HEK293 (cell line): ENCODE measurements around the gene KDM4B.

ENCODE experiments used
- CTCF ChIA-PET: fragments of 350-600 bp; formaldehyde crosslinking; extraction: SDS; loops from one replicate; lab custom pipeline; 2021; ENCODE audit warnings: antibody characterized with exemption; lab: Yijun Ruan, JAX
- POLR2A ChIA-PET: fragments of 300-600 bp; formaldehyde crosslinking; extraction: SDS; loops from one replicate; lab custom pipeline; 2020; ENCODE audit warnings: antibody characterized with exemption, inconsistent platforms; lab: Yijun Ruan, JAX
- H3K27ac ChIP-seq: fragments of 200-500 bp; sonication (Bioruptor generic); 2 replicates; pipeline ENCODE4 v1.5.1; 2014; ENCODE audit warnings: low read depth, low read length, control low read depth, inconsistent platforms; ENCODE audit errors: extremely low read depth
- H3K36me3 ChIP-seq, 2 experiments: fragments of 200-500 bp in 1 of 2; sonication (Bioruptor generic) in 1 of 2; 1 replicate in 1 of 2; 2 replicates in 1 of 2; pipeline ENCODE4 v1.5.1; 2014 to 2017; ENCODE audit warnings: inconsistent platforms in 2 of 2, low read length in 2 of 2; ENCODE audit not compliant: control insufficient read depth in 2 of 2, insufficient read depth in 1 of 2
- H3K4me1 ChIP-seq: fragments of 200-500 bp; sonication (Bioruptor generic); 2 replicates; pipeline ENCODE4 v1.5.1; 2014; ENCODE audit warnings: mild to moderate bottlenecking, low read length, inconsistent platforms; ENCODE audit not compliant: control insufficient read depth, insufficient read depth
- H3K4me3 ChIP-seq: 2 replicates; pipeline ENCODE4 v1.5.1; 2011; ENCODE audit warnings: low read depth, mild to moderate bottlenecking, control low read depth, low read length, moderate library complexity
- H3K9me3 ChIP-seq: fragments of 200-500 bp; sonication (Bioruptor generic); 2 replicates; pipeline ENCODE4 v1.5.1; 2014; ENCODE audit warnings: low read depth, low read length, inconsistent platforms; ENCODE audit not compliant: control insufficient read depth, insufficient read depth
- FEZF1 ChIP-seq: fragments of 450-650 bp; formaldehyde crosslinking; IDR thresholded peaks from 2 replicates; pipeline ENCODE4 v1.5.1; 2016; ENCODE audit warnings: missing biosample characterization, missing genetic modification characterization
- GLIS1 ChIP-seq: fragments of 450-650 bp; formaldehyde crosslinking; IDR thresholded peaks from 2 replicates; pipeline ENCODE4 v1.5.1; 2016; ENCODE audit warnings: missing biosample characterization, missing genetic modification characterization
- KLF10 ChIP-seq: fragments of 450-650 bp; IDR thresholded peaks from 2 replicates; pipeline ENCODE4 v1.5.1; 2018; ENCODE audit warnings: missing biosample characterization, mild to moderate bottlenecking, missing genetic modification characterization
- MZF1 ChIP-seq: fragments of 450-650 bp; formaldehyde crosslinking; IDR thresholded peaks from 2 replicates; pipeline ENCODE4 v1.5.1; 2017; ENCODE audit warnings: missing biosample characterization, missing genetic modification characterization, borderline replicate concordance
- ZBTB11 ChIP-seq: fragments of 450-650 bp; formaldehyde crosslinking; conservative IDR thresholded peaks from 2 replicates; pipeline ENCODE4 v1.5.1; 2016; ENCODE audit warnings: low read depth, missing biosample characterization, missing genetic modification characterization
- ZBTB20 ChIP-seq: fragments of 450-650 bp; formaldehyde crosslinking; IDR thresholded peaks from 2 replicates; pipeline ENCODE4 v1.5.1; 2016; ENCODE audit warnings: missing biosample characterization, missing genetic modification characterization
- ZFHX2 ChIP-seq: fragments of 450-650 bp; formaldehyde crosslinking; conservative IDR thresholded peaks from 2 replicates; pipeline ENCODE4 v1.5.1; 2016; ENCODE audit warnings: missing biosample characterization, missing genetic modification characterization
- ZFP69B ChIP-seq: fragments of 450-650 bp; formaldehyde crosslinking; IDR thresholded peaks from 2 replicates; pipeline ENCODE4 v1.5.1; 2016; ENCODE audit warnings: missing biosample characterization, missing genetic modification characterization
- ZIC2 ChIP-seq: fragments of 450-650 bp; formaldehyde crosslinking; IDR thresholded peaks from 2 replicates; pipeline ENCODE4 v1.5.1; 2016; ENCODE audit warnings: missing biosample characterization, missing genetic modification characterization
- ZNF140 ChIP-seq: fragments of 450-650 bp; formaldehyde crosslinking; IDR thresholded peaks from 2 replicates; pipeline ENCODE4 v1.5.1; 2016; ENCODE audit warnings: missing biosample characterization, missing genetic modification characterization
- ZNF146 ChIP-seq: fragments of 450-650 bp; formaldehyde crosslinking; IDR thresholded peaks from 2 replicates; pipeline ENCODE4 v1.5.1; 2016; ENCODE audit warnings: missing biosample characterization, missing genetic modification characterization
- ZNF175 ChIP-seq: fragments of 450-650 bp; formaldehyde crosslinking; IDR thresholded peaks from 2 replicates; pipeline ENCODE4 v1.5.1; 2016; ENCODE audit warnings: missing biosample characterization, missing genetic modification characterization
- ZNF211 ChIP-seq: fragments of 450-650 bp; formaldehyde crosslinking; IDR thresholded peaks from 2 replicates; pipeline ENCODE4 v1.5.1; 2016; ENCODE audit warnings: low read depth, missing biosample characterization, missing genetic modification characterization
- ZNF223 ChIP-seq: fragments of 450-650 bp; formaldehyde crosslinking; IDR thresholded peaks from 2 replicates; pipeline ENCODE4 v1.5.1; 2016; ENCODE audit warnings: missing biosample characterization, missing genetic modification characterization
- ZNF350 ChIP-seq: fragments of 450-650 bp; formaldehyde crosslinking; IDR thresholded peaks from 2 replicates; pipeline ENCODE4 v1.5.0; 2017; ENCODE audit warnings: missing biosample characterization, mild to moderate bottlenecking, missing genetic modification characterization
- ZNF354C ChIP-seq: fragments of 450-650 bp; formaldehyde crosslinking; IDR thresholded peaks from 2 replicates; pipeline ENCODE4 v1.5.1; 2016; ENCODE audit warnings: missing biosample characterization, missing genetic modification characterization, low read depth, borderline replicate concordance
- ZNF48 ChIP-seq: fragments of 450-650 bp; formaldehyde crosslinking; IDR thresholded peaks from 2 replicates; pipeline ENCODE4 v1.5.1; 2016; ENCODE audit warnings: missing biosample characterization, missing genetic modification characterization
- ZNF510 ChIP-seq: fragments of 450-650 bp; formaldehyde crosslinking; IDR thresholded peaks from 2 replicates; pipeline ENCODE4 v1.5.1; 2018; ENCODE audit warnings: mild to moderate bottlenecking, missing genetic modification characterization, missing biosample characterization; ENCODE audit not compliant: insufficient replicate concordance
- ZNF513 ChIP-seq: fragments of 450-650 bp; IDR thresholded peaks from 2 replicates; pipeline ENCODE4 v1.5.1; 2018; ENCODE audit warnings: missing biosample characterization, missing genetic modification characterization
- ZNF514 ChIP-seq: fragments of 450-650 bp; formaldehyde crosslinking; IDR thresholded peaks from 2 replicates; pipeline ENCODE4 v1.5.1; 2016; ENCODE audit warnings: missing biosample characterization, missing genetic modification characterization
- ZNF558 ChIP-seq: fragments of 450-650 bp; formaldehyde crosslinking; IDR thresholded peaks from 2 replicates; pipeline ENCODE4 v1.5.1; 2016; ENCODE audit warnings: missing biosample characterization, missing genetic modification characterization
- ZNF600 ChIP-seq: fragments of 450-650 bp; formaldehyde crosslinking; IDR thresholded peaks from 2 replicates; pipeline ENCODE4 v1.5.1; 2016; ENCODE audit warnings: missing biosample characterization, missing genetic modification characterization
- ZNF664 ChIP-seq: fragments of 450-650 bp; formaldehyde crosslinking; IDR thresholded peaks from 2 replicates; pipeline ENCODE4 v1.5.1; 2016; ENCODE audit warnings: missing biosample characterization, missing genetic modification characterization
- ZNF677 ChIP-seq: fragments of 450-650 bp; IDR thresholded peaks from 2 replicates; pipeline ENCODE4 v1.5.0; 2018; ENCODE audit warnings: missing biosample characterization, mild to moderate bottlenecking, missing genetic modification characterization, moderate library complexity
- ZNF768 ChIP-seq: fragments of 450-650 bp; formaldehyde crosslinking; IDR thresholded peaks from 2 replicates; pipeline ENCODE4 v1.5.1; 2018; ENCODE audit warnings: missing biosample characterization, mild to moderate bottlenecking, missing genetic modification characterization

Gene KDM4B

GRCh38 chr19:5086725-5087439 lies 118.0 kb downstream of the KDM4B start (continued):
- TF ChIP-seq ZNF600 (tag by site-specific recombination) (peak; percentile 86), ZNF558 (tag by site-specific recombination) (no peak), ZIC2 (tag by site-specific recombination) (peak; percentile 70)

- Histone ChIP-seq H3K27ac (no peak overlapping the region), H3K9me3 (no peaks in the 10 kb centered on the region), H3K36me3 (peaks cover 0 to 25% of the 10 kb centered on the region in 2 experiments; a peak in 1 of 3 replicates), H3K4me3 (no peak overlapping the region), H3K4me1 (no peaks in the 10 kb centered on the region)
- CTCF ChIA-PET, result interaction anchor here (0.7 kb wide), 1 partner anchor 1036 kb away, joined by 3 read pairs; no protein-coding TSS in a partner anchor
- POLR2A ChIA-PET, result no interaction called here
- no peak for TF ChIP-seq ZNF48 (tag by site-specific recombination)
- TF ChIP-seq ZNF510 (tag by site-specific recombination), result no peak
- TF ChIP-seq ZNF146 (tag by site-specific recombination), result peak; percentile 84
Observed at GRCh38 chr19:5089283-5089682, 120.4 kb downstream of the KDM4B start.

GRCh38 chr19:5090465-5091017 lies 121.6 kb downstream of the KDM4B start:
- H3K4me3 ChIP-seq, result no peak overlapping the region
- ChIA-PET CTCF (no interaction called here), POLR2A (no interaction called here)
- no peaks in the 10 kb centered on the region for H3K4me1 ChIP-seq
- no peak overlapping the region for H3K27ac ChIP-seq
- no peaks in the 10 kb centered on the region for H3K9me3 ChIP-seq
- peaks cover 0 to 25% of the 10 kb centered on the region in 2 experiments; a peak in 1 of 3 replicates for H3K36me3 ChIP-seq
- TF ChIP-seq ZNF768 (tag by site-specific recombination) (peak; percentile 46; the same call in 1 of the 2 replicates), ZFHX2 (tag by site-specific recombination) (no peak)

GRCh38 chr19:5091018-5091683 lies 122.2 kb downstream of the KDM4B start:
- Histone ChIP-seq H3K9me3 (no peaks in the 10 kb centered on the region), H3K4me1 (no peaks in the 10 kb centered on the region), H3K4me3 (no peak overlapping the region), H3K36me3 (peaks cover 0 to 25% of the 10 kb centered on the region in 2 experiments; a peak in 1 of 3 replicates), H3K27ac (no peak overlapping the region)
- ChIA-PET CTCF (no interaction called here), POLR2A (no interaction called here)
- TF ChIP-seq ZNF513, result no peak
- TF ChIP-seq KLF10, result no peak
- no peak for TF ChIP-seq ZNF223
- no peak for TF ChIP-seq ZNF514 (tag by site-specific recombination)
- no peak for TF ChIP-seq ZNF354C (tag by site-specific recombination)
- no peak for TF ChIP-seq FEZF1 (tag by site-specific recombination)
- TF ChIP-seq ZBTB11, result no peak
- TF ChIP-seq ZNF677 (tag by site-specific recombination), result no peak
- TF ChIP-seq ZBTB20 (tag by site-specific recombination), result peak; percentile 74
- no peak for TF ChIP-seq ZNF175 (tag by site-specific recombination)
- no peak for TF ChIP-seq ZNF350 (tag by site-specific recombination)
- peak; percentile 78 for TF ChIP-seq GLIS1 (tag by site-specific recombination)
- no peak for TF ChIP-seq ZNF140
- TF ChIP-seq ZNF664 (tag by site-specific recombination), result no peak
- no peak for TF ChIP-seq ZFP69B (tag by site-specific recombination)
- TF ChIP-seq ZNF211 (tag by site-specific recombination), result no peak
- no peak for TF ChIP-seq MZF1
